PC-3 (cell line): Measurements from ENCODE around the gene DKKL1. TPM values are rescaled to one million over a fixed set of nuclear protein-coding genes. Genes with fewer than 3 reads are reported as not detected.

ENCODE experiments used
- ATAC-seq: fragments of 200-7000 bp; cut with Tn5 transposase; 2 replicates; pipeline ENCODE4 v1.9.1; 2020; ENCODE audit warnings: mild to moderate bottlenecking, moderate library complexity
- BruUV-seq: library from RNA; stranded (reverse); fragments of 400-500 nt; replicated peaks from 2 replicates; lab custom pipeline; 2021; lab: Mats Ljungman, UMichigan
- CTCF ChIA-PET: fragments of 300-600 bp; sonication (Branson Sonifier 250); formaldehyde crosslinking; loops from one replicate; lab custom pipeline; 2022; ENCODE audit warnings: antibody characterized with exemption; lab: Charles Lee
- POLR2A ChIA-PET: fragments of 300-600 bp; sonication (Branson Sonifier 250); formaldehyde crosslinking; loops from one replicate; lab custom pipeline; 2022; ENCODE audit warnings: antibody characterized with exemption; ENCODE audit not compliant: unreplicated experiment; lab: Charles Lee
- DNase-seq: peaks from one replicate; pipeline ENCODE4 v3.0.0-alpha.2; 2015
- H2AFZ ChIP-seq: fragments of 300-600 bp; sonication (generic); 2 replicates; pipeline ENCODE4 v1.6.0; 2016; ENCODE audit warnings: antibody characterized with exemption, low read length
- H3F3A ChIP-seq: fragments of 300-600 bp; sonication (generic); one replicate; pipeline ENCODE4 v1.6.0; 2017; ENCODE audit warnings: antibody characterized with exemption, low read length, control low read depth, mild to moderate bottlenecking; ENCODE audit not compliant: unreplicated experiment
- H3K27ac ChIP-seq: fragments of 300-600 bp; sonication (generic); 2 replicates; pipeline ENCODE4 v1.5.1; 2016; ENCODE audit warnings: mild to moderate bottlenecking, low read length
- H3K27me3 ChIP-seq: fragments of 300-600 bp; sonication (generic); 2 replicates; pipeline ENCODE4 v1.6.1; 2016; ENCODE audit warnings: low read length, mixed read lengths
- H3K36me3 ChIP-seq: fragments of 300-600 bp; sonication (generic); 2 replicates; pipeline ENCODE4 v1.6.1; 2016; ENCODE audit warnings: low read depth, mixed run types, low read length, mixed read lengths
- H3K4me1 ChIP-seq: fragments of 300-600 bp; sonication (generic); 2 replicates; pipeline ENCODE4 v1.5.1; 2016; ENCODE audit warnings: low read length; ENCODE audit not compliant: insufficient read depth
- H3K4me2 ChIP-seq: fragments of 300-600 bp; sonication (generic); 2 replicates; pipeline ENCODE4 v1.6.0; 2016; ENCODE audit warnings: low read length
- H3K4me3 ChIP-seq: fragments of 300-600 bp; sonication (generic); 2 replicates; pipeline ENCODE4 v1.5.1; 2016; ENCODE audit warnings: mild to moderate bottlenecking, low read length, mixed read lengths
- H3K79me2 ChIP-seq: fragments of 300-600 bp; sonication (generic); 2 replicates; pipeline ENCODE4 v1.6.1; 2017; ENCODE audit warnings: low read length, mixed read lengths
- H3K9ac ChIP-seq: fragments of 300-600 bp; sonication (generic); 2 replicates; pipeline ENCODE4 v1.6.0; 2016; ENCODE audit warnings: mild to moderate bottlenecking, low read length
- H3K9me2 ChIP-seq: fragments of 300-600 bp; sonication (generic); replicated peaks from 2 replicates; pipeline ENCODE4 v1.6.1; 2016; ENCODE audit warnings: mixed run types, low read length, mixed read lengths
- H3K9me3 ChIP-seq: fragments of 300-600 bp; sonication (generic); 2 replicates; pipeline ENCODE4 v1.6.1; 2016; ENCODE audit warnings: low read length, mixed read lengths
- H4K20me1 ChIP-seq: fragments of 300-600 bp; sonication (generic); 2 replicates; pipeline ENCODE4 v1.6.1; 2016; ENCODE audit warnings: low read length, mixed read lengths
- EZH2 ChIP-seq: fragments of 300-600 bp; sonication (generic); IDR thresholded peaks from one replicate; pipeline ENCODE4 v1.6.1; 2017; ENCODE audit warnings: antibody characterized with exemption, mild to moderate bottlenecking, low read length; ENCODE audit not compliant: unreplicated experiment
- EZH2phosphoT487 ChIP-seq: fragments of 300-600 bp; sonication (generic); IDR thresholded peaks from 2 replicates; pipeline ENCODE4 v1.6.1; 2018; ENCODE audit warnings: mild to moderate bottlenecking, antibody characterized with exemption, low read length, borderline replicate concordance
- intact Hi-C: fragments of 100-400 bp; cut with micrococcal nuclease; formaldehyde crosslinking; loops from 2 replicates; pipeline ENCODE4 v1.9.0; 2023
- total RNA-seq: library from RNA; depleted of rRNA; stranded (reverse); fragments of >200 nt; gene quantifications from 2 replicates; pipeline ENCODE4 v1.2.3, GENCODE V29; 2014
- TF ChIP-seq, protein P1 (sequence below): fragments of 300-600 bp; sonication (generic); conservative IDR thresholded peaks from 2 replicates; pipeline ENCODE4 v1.5.1; 2017; ENCODE audit warnings: antibody characterized with exemption, low read depth, mild to moderate bottlenecking, low read length

The DKKL1 gene
- total RNA-seq, 1 experiment from 2014 or later, result 2.4 TPM

DNA sequence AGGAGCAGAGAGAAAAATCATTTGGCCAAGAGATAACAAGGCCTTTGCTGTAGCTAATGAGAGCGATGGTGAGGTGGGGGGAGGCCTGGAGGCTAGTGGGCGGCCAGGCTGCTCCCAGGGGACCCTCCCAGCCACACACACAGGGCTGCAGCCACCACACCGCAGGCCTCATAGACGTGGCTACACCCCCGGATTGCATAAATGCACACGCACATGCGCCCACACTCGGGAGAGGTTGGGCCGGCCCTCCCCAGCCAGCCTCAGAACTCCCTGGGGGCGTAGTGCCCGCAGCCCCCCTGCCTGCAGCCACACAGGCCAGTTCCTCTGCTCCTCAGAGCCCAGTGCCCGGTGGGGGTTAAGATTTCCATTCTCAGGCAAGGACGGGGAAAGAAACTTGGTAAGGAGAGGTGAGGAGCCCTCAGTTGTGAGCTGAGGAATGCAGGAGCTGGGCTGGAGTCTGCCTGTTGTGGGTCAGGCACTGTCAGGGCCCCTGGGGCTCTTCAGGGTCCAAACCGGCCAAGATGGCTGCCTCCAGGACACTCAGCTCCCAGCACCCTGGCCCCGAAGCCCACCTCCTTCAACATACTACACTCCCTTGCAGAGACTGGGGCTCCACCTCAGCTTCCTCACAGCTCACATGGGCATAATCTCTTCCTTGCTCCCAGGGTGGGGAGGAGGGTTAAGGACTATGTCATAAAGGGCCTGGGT is 51.6 kb downstream of the DKKL1 start:
- no TSS peak for BruUV-seq
- no peaks in the 10 kb centered on the region for H3K36me3 ChIP-seq
- CTCF ChIA-PET, result no interaction called here

DNA sequence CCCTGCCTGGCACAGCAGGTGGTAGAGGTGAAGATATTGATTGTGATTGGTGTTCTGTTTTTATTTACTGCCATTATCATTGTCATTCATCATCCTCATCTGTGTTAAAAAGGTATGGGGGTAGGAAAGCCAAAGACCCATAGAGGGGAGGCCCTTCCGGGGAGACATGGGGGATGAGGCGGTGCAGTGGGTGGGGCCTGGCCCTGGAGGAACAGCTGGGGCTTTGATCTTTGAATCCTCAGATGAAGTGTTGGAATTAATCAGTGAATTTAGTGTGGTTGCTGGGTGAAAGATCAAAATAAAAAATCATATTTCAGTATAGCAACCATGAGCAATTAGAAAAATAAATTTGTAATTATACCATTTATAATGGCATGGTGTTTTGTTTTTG is 52.1 kb downstream of the DKKL1 start:
- ChIA-PET CTCF (no interaction called here), POLR2A (no interaction called here)
- ATAC-seq (no peak), DNase-seq (no peak)
- no peak overlapping the region for H3K9ac ChIP-seq
- H2AFZ ChIP-seq, result no peak overlapping the region
- no peaks in the 10 kb centered on the region for H3K9me3 ChIP-seq
- H3K4me2 ChIP-seq, result no peak overlapping the region
- H3K4me3 ChIP-seq, result no peak overlapping the region
- H3K36me3 ChIP-seq, result no peaks in the 10 kb centered on the region
- TF ChIP-seq EZH2phosphoT487 (no peak), EZH2 (no peak)
- TF ChIP-seq, protein P1, sequence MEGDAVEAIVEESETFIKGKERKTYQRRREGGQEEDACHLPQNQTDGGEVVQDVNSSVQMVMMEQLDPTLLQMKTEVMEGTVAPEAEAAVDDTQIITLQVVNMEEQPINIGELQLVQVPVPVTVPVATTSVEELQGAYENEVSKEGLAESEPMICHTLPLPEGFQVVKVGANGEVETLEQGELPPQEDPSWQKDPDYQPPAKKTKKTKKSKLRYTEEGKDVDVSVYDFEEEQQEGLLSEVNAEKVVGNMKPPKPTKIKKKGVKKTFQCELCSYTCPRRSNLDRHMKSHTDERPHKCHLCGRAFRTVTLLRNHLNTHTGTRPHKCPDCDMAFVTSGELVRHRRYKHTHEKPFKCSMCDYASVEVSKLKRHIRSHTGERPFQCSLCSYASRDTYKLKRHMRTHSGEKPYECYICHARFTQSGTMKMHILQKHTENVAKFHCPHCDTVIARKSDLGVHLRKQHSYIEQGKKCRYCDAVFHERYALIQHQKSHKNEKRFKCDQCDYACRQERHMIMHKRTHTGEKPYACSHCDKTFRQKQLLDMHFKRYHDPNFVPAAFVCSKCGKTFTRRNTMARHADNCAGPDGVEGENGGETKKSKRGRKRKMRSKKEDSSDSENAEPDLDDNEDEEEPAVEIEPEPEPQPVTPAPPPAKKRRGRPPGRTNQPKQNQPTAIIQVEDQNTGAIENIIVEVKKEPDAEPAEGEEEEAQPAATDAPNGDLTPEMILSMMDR, result no peak
- no peaks in the 10 kb centered on the region for H3F3A ChIP-seq
- no peaks in the 10 kb centered on the region for H3K9me2 ChIP-seq
- intact Hi-C loops, result no loop called here
- H3K27me3 ChIP-seq, result peaks cover 55% of the 10 kb centered on the region
- no peaks in the 10 kb centered on the region for H3K79me2 ChIP-seq
- BruUV-seq, result no TSS peak
- H4K20me1 ChIP-seq, result no peaks in the 10 kb centered on the region
- no peaks in the 10 kb centered on the region for H3K4me1 ChIP-seq
- H3K27ac ChIP-seq, result no peak overlapping the region

More for the DNA sequence above, 51.6 kb downstream of the DKKL1 start:
- no peak overlapping the region for H3K4me2 ChIP-seq
- TF ChIP-seq EZH2, result no peak
- no peak for TF ChIP-seq EZH2phosphoT487
- TF ChIP-seq, protein P1, result no peak
- no peaks in the 10 kb centered on the region for H4K20me1 ChIP-seq
- H3F3A ChIP-seq, result no peaks in the 10 kb centered on the region
- intact Hi-C loops, result no loop called here
- no peaks in the 10 kb centered on the region for H3K4me1 ChIP-seq
- DNase-seq, result no peak
- H3K9ac ChIP-seq, result no peak overlapping the region
- no peak overlapping the region for H2AFZ ChIP-seq
- H3K9me3 ChIP-seq, result no peaks in the 10 kb centered on the region
- no peak for ATAC-seq
- peaks cover 49% of the 10 kb centered on the region for H3K27me3 ChIP-seq
- H3K9me2 ChIP-seq, result no peaks in the 10 kb centered on the region
- no peak overlapping the region for H3K4me3 ChIP-seq
- H3K27ac ChIP-seq, result no peak overlapping the region
- H3K79me2 ChIP-seq, result no peaks in the 10 kb centered on the region
- POLR2A ChIA-PET, result no interaction called here

DNA sequence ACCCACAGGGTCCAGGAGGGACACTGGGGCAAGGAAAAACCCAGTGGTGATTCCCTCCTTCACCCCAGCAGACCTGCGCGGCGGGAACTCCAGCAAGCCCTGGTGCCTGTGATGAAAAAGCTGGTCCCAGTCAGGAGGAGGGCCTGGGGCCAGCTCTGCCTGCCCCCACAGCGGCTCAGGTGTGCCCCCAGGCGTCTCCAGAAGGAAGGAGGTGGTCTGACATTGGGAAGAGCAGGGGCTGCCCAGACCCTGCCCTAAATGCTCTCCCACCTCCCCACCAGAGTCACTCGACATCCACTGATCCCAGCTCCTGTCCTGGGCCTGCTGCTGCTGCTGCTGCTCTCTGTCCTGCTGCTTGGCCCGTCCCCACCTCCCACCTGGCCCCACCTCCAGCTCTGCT is 53.4 kb downstream of the DKKL1 start:
- H2AFZ ChIP-seq, result no peak overlapping the region
- no peak overlapping the region for H3K4me2 ChIP-seq
- POLR2A ChIA-PET, result no interaction called here
- no peaks in the 10 kb centered on the region for H4K20me1 ChIP-seq
- H3K9me2 ChIP-seq, result no peaks in the 10 kb centered on the region
- H3K4me3 ChIP-seq, result no peak overlapping the region
- no peak for DNase-seq
- intact Hi-C loops, result no loop called here
- no peaks in the 10 kb centered on the region for H3K4me1 ChIP-seq
- no peaks in the 10 kb centered on the region for H3K79me2 ChIP-seq
- no peak overlapping the region for H3K9ac ChIP-seq
- H3F3A ChIP-seq, result no peaks in the 10 kb centered on the region
- TF ChIP-seq, protein P1, result no peak
- TF ChIP-seq EZH2 (no peak), EZH2phosphoT487 (no peak)
- CTCF ChIA-PET, result no interaction called here
- H3K27ac ChIP-seq, result no peak overlapping the region
- no peak for ATAC-seq
- H3K36me3 ChIP-seq, result no peaks in the 10 kb centered on the region
- no TSS peak for BruUV-seq
- no peaks in the 10 kb centered on the region for H3K9me3 ChIP-seq
- peaks cover 66% of the 10 kb centered on the region for H3K27me3 ChIP-seq
